OCI-LY3 (cell line): ENCODE data around the gene HGF.

Experiments used
- EZH2phosphoT487 ChIP-seq: fragments of 200-600 bp; shearing (Covaris generic); IDR thresholded peaks from 2 replicates; pipeline ENCODE4 v1.6.1; 2018; ENCODE audit warnings: antibody characterized with exemption, mixed run types, low read depth
- TF ChIP-seq, protein P1 (sequence below): fragments of 200-600, 300-600 bp; sonication (generic); IDR thresholded peaks from 2 replicates; pipeline ENCODE4 v1.5.1; 2014; ENCODE audit warnings: antibody characterized with exemption, low read length, low read depth

DNA sequence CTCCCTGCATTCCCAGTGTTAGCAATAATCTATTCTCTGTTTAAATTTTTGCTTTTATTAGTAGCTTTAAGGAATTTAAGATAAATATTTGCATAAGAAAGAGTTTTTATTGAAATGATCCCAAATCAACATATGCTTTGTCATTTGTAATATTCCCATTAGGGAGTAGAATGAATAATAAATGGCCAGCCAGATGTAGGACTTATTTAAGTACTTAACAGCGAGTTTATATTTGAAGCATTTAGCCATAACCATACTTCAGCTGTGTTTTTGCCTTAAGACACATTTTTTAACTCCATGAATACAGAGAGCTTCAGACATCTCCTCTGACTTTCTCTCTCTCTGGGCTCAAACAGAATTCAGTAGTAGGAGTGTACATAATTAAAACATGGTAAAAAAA lies 103.6 kb downstream of the HGF start:
- no peak for TF ChIP-seq EZH2phosphoT487
- TF ChIP-seq, protein P1, sequence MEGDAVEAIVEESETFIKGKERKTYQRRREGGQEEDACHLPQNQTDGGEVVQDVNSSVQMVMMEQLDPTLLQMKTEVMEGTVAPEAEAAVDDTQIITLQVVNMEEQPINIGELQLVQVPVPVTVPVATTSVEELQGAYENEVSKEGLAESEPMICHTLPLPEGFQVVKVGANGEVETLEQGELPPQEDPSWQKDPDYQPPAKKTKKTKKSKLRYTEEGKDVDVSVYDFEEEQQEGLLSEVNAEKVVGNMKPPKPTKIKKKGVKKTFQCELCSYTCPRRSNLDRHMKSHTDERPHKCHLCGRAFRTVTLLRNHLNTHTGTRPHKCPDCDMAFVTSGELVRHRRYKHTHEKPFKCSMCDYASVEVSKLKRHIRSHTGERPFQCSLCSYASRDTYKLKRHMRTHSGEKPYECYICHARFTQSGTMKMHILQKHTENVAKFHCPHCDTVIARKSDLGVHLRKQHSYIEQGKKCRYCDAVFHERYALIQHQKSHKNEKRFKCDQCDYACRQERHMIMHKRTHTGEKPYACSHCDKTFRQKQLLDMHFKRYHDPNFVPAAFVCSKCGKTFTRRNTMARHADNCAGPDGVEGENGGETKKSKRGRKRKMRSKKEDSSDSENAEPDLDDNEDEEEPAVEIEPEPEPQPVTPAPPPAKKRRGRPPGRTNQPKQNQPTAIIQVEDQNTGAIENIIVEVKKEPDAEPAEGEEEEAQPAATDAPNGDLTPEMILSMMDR = no peak
